HG03432 (cell line): ENCODE measurements around the gene KLHL4.
"Not testable (repeated sequence)": the region's sequence is repeated elsewhere in the genome, so short reads cannot be mapped to it uniquely, and the experiment has no call there.

ENCODE experiments used
- ATAC-seq: cut with Tn5 transposase; IDR thresholded peaks from one replicate; pipeline ENCODE4 v1.9.1; 2021; ENCODE audit warnings: mild to moderate bottlenecking, moderate library complexity; ENCODE audit not compliant: unreplicated experiment

Gene KLHL4, protein sequence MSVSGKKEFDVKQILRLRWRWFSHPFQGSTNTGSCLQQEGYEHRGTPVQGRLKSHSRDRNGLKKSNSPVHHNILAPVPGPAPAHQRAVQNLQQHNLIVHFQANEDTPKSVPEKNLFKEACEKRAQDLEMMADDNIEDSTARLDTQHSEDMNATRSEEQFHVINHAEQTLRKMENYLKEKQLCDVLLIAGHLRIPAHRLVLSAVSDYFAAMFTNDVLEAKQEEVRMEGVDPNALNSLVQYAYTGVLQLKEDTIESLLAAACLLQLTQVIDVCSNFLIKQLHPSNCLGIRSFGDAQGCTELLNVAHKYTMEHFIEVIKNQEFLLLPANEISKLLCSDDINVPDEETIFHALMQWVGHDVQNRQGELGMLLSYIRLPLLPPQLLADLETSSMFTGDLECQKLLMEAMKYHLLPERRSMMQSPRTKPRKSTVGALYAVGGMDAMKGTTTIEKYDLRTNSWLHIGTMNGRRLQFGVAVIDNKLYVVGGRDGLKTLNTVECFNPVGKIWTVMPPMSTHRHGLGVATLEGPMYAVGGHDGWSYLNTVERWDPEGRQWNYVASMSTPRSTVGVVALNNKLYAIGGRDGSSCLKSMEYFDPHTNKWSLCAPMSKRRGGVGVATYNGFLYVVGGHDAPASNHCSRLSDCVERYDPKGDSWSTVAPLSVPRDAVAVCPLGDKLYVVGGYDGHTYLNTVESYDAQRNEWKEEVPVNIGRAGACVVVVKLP

GRCh38 chrX:87517571-87518141, at the start of gene KLHL4:
Gene KLHL4, plus strand, starts transcription at chrX:87517802. Its CDS starts 92 bp downstream, at chrX:87517894.
- no peak for ATAC-seq

DNA sequence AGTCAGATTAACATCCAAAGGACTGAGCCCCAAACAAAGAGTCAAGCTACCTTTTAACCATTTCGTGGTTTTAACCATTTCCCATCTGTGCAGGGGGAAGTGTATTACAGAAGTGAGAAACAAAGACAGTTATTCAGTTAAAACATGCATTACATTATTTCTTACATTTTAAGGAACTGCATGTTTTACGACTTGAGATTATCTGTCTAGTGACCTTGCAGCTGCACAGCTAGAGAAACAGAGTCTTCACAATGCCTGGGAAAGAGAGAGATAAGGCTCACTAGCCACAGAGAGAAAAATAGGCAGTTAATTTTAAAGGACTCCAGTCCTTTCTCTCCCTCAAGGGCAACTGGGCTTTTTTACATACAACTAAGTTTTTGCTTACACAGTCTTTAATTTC, 48.7 kb upstream of the KLHL4 start:
- no peak for ATAC-seq

DNA sequence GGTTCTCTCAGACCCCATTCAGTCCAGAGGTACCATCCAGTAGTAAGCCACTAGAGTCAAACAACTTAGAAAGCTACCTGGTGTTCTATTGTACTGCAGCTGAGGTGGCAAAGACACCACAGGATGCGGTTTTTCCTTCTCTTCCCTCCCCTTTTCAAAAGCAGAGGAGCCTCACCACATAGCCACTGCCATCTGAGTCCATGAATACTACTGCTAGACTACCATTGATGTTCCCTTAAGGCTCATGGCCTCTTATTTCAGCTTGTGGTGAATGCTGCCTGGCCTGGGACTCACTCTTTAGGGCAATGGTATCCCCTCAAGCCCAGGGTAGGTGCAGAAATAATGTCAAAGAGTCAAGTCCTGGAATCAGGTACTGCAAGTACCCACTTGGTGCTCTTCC, 41.8 kb upstream of the KLHL4 start:
- no peak for ATAC-seq

- not testable (repeated sequence) for ATAC-seq
Measured at GRCh38 chrX:87478703-87479102, 38.9 kb upstream of the KLHL4 start.

GRCh38 chrX:87489071-87489470, 28.5 kb upstream of the KLHL4 start:
- ATAC-seq = no peak

DNA sequence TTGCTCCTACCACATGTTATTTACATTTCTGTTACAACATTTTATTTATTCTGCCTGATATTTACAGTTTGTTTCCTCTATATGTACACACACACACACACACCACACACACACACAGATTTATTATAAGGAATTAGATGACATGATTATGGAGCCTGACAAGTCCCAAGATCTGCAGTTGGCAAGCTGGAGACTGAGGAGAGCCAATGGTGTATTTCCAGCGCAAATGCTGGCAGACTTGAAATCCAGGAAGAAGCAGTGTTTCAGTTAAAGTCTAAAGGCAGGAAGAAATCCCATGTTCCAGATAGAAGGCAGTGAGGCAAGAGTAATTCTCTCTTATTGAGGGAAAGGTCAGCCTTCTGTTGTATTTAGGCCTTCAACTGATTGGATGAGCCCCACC, 1.8 kb upstream of the KLHL4 start:
- ATAC-seq = no peak

- ATAC-seq = no peak
Measured at GRCh38 chrX:87516717-87517121, 883 bp upstream of the KLHL4 start.

DNA sequence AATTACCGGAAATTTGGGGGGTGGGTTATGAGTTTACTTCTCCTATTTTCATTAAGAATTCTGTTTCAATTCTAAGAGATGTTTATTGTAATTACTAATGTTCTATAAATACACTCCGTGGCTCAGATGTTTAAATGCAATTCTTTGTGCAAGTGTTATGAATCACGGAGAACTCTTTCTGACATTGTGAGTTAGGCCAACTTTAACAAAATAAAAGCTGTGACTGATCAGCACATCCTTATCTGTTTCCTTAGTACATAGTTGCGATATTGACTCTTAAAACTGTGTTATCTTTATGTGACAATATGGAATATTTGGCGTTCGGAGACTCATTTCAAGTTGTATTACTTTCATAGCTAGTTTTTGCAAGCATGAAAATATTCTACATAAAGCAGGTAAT, 902 bp downstream of the KLHL4 start:
- no peak for ATAC-seq

DNA sequence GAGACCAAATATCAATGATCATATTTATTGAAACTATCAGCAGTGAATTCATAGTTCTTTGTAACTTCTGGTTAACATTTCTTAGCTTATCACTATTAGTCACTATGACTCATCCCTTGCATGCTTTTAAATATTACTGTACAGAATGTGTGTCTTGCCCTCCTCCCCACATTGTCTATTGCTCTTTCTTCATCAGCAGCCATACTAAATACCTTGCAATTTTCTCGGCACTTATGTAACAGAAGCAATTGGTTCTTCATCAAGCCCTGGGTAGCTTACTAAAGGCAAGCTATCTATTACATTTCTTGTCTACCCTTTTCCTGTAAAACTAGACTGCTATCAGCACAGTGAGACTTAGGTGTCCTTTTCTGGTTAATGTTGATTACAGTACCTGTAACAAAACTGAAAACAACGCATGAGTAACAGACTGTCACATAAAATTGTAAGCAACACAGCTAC, 8.2 kb downstream of the KLHL4 start:
- ATAC-seq = no peak

DNA sequence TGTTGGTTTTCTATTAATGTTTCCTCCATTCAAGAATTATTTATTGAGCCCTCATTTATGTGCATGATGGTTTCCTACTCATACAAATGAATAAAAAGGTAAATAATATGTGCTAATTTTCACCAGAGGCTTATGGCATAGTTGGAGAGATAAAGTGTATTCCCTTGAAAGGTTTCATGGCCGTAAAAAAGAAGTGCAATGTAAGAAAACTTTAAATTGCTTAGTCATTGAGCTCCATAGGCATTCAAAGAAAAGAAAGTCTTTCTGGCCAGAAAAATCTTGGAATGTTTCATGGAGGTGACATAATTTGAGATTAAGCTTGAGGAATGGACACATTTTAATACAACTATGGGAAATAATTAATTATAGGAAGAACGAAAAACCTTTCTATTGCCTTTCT, 8.7 kb downstream of the KLHL4 start:
- no peak for ATAC-seq

- ATAC-seq = no peak
Measured at GRCh38 chrX:87528487-87528886, 10.9 kb downstream of the KLHL4 start.

- no peak for ATAC-seq
Measured at GRCh38 chrX:87571964-87572363, 54.4 kb downstream of the KLHL4 start.

- no peak for ATAC-seq
Measured at GRCh38 chrX:87572901-87573300, 55.3 kb downstream of the KLHL4 start.

- ATAC-seq = no peak
Measured at GRCh38 chrX:87578978-87579377, 61.4 kb downstream of the KLHL4 start.

- no peak for ATAC-seq
Measured at GRCh38 chrX:87580862-87581261, 63.3 kb downstream of the KLHL4 start.

GRCh38 chrX:87582453-87582852, 64.9 kb downstream of the KLHL4 start:
- ATAC-seq = no peak

DNA sequence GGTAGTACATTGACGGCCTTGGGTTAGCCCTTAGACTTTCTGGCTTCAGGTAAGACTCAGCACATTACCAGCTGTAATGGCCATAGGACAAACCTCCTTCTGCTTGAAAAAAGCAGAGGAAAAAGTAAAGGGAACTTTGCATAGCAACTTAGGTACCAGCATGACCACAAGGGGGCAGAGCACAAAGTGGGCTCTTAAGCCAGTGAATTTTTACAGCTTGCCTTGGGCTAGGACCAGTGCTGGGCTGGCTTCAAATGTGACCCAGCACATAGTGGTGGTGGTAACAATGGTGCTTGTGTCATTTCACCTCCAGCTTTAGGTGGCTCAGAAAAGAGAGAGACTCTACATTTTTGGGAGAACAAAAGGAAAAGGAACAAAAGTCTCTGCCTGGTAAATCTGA, 66.1 kb downstream of the KLHL4 start:
- no peak for ATAC-seq

DNA sequence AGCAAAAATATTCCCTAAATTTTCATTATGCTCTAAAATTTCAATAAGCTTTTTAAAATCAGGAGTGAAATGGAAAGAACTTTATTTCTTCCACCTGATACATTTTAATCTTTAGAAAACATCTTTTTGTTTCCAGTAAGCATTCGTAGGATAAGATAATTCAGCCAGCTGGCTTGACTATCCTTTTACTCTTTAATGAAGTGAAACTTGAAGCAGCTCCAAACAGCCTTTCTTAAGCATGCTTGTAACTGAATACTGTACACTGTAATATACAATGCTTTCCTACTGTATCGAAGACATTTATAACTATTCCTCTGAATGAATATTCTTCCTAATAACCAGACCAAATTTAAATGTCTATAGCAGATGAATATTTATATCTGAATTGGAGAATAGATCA, 98.8 kb downstream of the KLHL4 start:
- no peak for ATAC-seq

- ATAC-seq = no peak
Measured at GRCh38 chrX:87621697-87622096, 104.1 kb downstream of the KLHL4 start.

GRCh38 chrX:87626996-87627395, 109.4 kb downstream of the KLHL4 start:
- no peak for ATAC-seq

- ATAC-seq = no peak
Measured at GRCh38 chrX:87634361-87634760, 116.8 kb downstream of the KLHL4 start.

DNA sequence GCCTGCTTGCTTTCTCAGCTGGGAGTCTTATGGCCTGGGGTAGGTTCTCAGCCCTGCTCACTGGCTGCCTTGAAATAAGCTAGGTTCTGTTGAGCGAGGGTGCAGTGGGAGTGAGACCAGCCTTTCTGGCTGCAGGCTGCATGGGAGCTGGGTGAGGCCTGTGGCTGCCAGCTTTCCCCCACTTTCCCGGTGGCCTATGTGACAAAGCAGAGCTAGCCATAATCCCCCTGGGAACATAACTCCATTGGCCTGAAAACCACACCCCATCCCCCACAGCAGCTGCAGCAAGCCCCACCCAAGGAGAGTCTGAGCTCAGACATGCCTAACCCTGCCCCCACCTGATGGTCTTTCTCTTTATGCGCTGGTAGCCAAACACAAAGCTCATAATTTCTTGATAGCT, 118.9 kb downstream of the KLHL4 start:
- no peak for ATAC-seq
